Measurements from ENCODE around the gene RTP3. TPM values are rescaled to one million over a fixed set of nuclear protein-coding genes. Genes with fewer than 3 reads are reported as not detected.

Gene RTP3
- total RNA-seq, 4 donors from 2014 or later: not detected

- H3K27me3 ChIP-seq: peaks cover 32% of the 10 kb centered on the region
- no peak for ATAC-seq
- H3K27ac ChIP-seq: no peak overlapping the region
- TF ChIP-seq CTCF (IDR thresholded peaks at IDR 0.05) (no peak), EP300 (IDR thresholded peaks at IDR 0.05) (no peak), POLR2AphosphoS5 (IDR thresholded peaks at IDR 0.05) (no peak)
- no peaks in the 10 kb centered on the region for H3K9me3 ChIP-seq
- peaks cover 0 to 18% (median 5%) of the 10 kb centered on the region in 3 donors for H3K4me1 ChIP-seq
- 87% methylated on average over 3 of the region's 4 CpGs; no CpG with 5 or more reads in 1 of the 2 donors for WGBS, 2 donors (ENCODE audit: low coverage in 1 of 2)
- no peaks in the 10 kb centered on the region for H3K36me3 ChIP-seq
- H3K4me3 ChIP-seq: no peak overlapping the region
Measured at GRCh38 chr3:46467562-46467961, 30.2 kb upstream of the RTP3 start.

- Histone ChIP-seq H3K4me3 (no peak overlapping the region), H3K36me3 (no peaks in the 10 kb centered on the region), H3K4me1 (peaks cover 0 to 17% (median 5%) of the 10 kb centered on the region in 3 donors), H3K27ac (no peak overlapping the region), H3K9me3 (no peaks in the 10 kb centered on the region), H3K27me3 (peaks cover 24% of the 10 kb centered on the region)
- TF ChIP-seq POLR2A (IDR thresholded peaks at IDR 0.05): no peak
- TF ChIP-seq CTCF (IDR thresholded peaks at IDR 0.05): no peak
- TF ChIP-seq POLR2AphosphoS5 (IDR thresholded peaks at IDR 0.05): no peak
- TF ChIP-seq EP300 (IDR thresholded peaks at IDR 0.05): no peak
- WGBS, 2 donors (ENCODE audit: low coverage in 1 of 2): 60 to 68% methylated on average over 1 to 6 of the region's 6 CpGs
- ATAC-seq: no peak
Measured at GRCh38 chr3:46468753-46469600, 28.8 kb upstream of the RTP3 start.

GRCh38 chr3:46469680-46470357, 28.0 kb upstream of the RTP3 start:
- TF ChIP-seq EP300 (IDR thresholded peaks at IDR 0.05): no peak
- no peak for TF ChIP-seq CTCF (IDR thresholded peaks at IDR 0.05)
- TF ChIP-seq POLR2A (IDR thresholded peaks at IDR 0.05): no peak
- no peak for TF ChIP-seq POLR2AphosphoS5 (IDR thresholded peaks at IDR 0.05)
- Histone ChIP-seq H3K27me3 (peaks cover 16% of the 10 kb centered on the region), H3K4me1 (peaks cover 0 to 8% (median under 1%) of the 10 kb centered on the region in 3 donors), H3K4me3 (no peak overlapping the region), H3K36me3 (no peaks in the 10 kb centered on the region), H3K27ac (no peak overlapping the region), H3K9me3 (peaks cover 0 to 6% (median 0%) of the 10 kb centered on the region in 3 donors)
- 49 to 67% methylated on average over 1 to 2 of the region's 3 CpGs for WGBS, 2 donors (ENCODE audit: low coverage in 1 of 2)
- ATAC-seq: peak; percentile 19

GRCh38 chr3:46470831-46471230, 26.9 kb upstream of the RTP3 start:
- 83 to 96% methylated on average over 3 to 4 of the region's 4 CpGs for WGBS, 2 donors (ENCODE audit: low coverage in 1 of 2)
- ATAC-seq: no peak
- Histone ChIP-seq H3K27me3 (peaks cover 7% of the 10 kb centered on the region), H3K4me1 (peaks cover 0 to 6% (median 0%) of the 10 kb centered on the region in 3 donors), H3K4me3 (no peak overlapping the region), H3K27ac (no peak overlapping the region), H3K9me3 (peaks cover 0 to 14% (median 0%) of the 10 kb centered on the region in 3 donors), H3K36me3 (no peaks in the 10 kb centered on the region)
- TF ChIP-seq POLR2A (IDR thresholded peaks at IDR 0.05) (no peak), CTCF (IDR thresholded peaks at IDR 0.05) (no peak), EP300 (IDR thresholded peaks at IDR 0.05) (no peak), POLR2AphosphoS5 (IDR thresholded peaks at IDR 0.05) (no peak)

All from gastroesophageal sphincter (tissue), 4 donors.